K562 (cell line): ENCODE measurements around the gene DPEP3. TPM values are rescaled to one million over a fixed set of nuclear protein-coding genes. Genes with fewer than 3 reads are reported as not detected.

Experiments used
- CHD1 ChIP-seq: fragments of 200-600 bp; sonication (generic); IDR thresholded peaks from one replicate; pipeline ENCODE4 v1.6.1; 2012; ENCODE audit warnings: mild to moderate bottlenecking, moderate library complexity, low read length, inconsistent platforms
- CHD4 ChIP-seq: fragments of 200-600 bp; sonication (generic); IDR thresholded peaks from 3 replicates; pipeline ENCODE4 v1.6.1; 2012; ENCODE audit warnings: low read depth, mild to moderate bottlenecking, mixed read lengths, low read length, inconsistent platforms; ENCODE audit not compliant: insufficient read depth, insufficient replicate concordance, poor library complexity, severe bottlenecking
- ESRRA ChIP-seq: fragments of 450-650 bp; IDR thresholded peaks from 2 replicates; pipeline ENCODE4 v1.6.1; 2014; ENCODE audit warnings: low read depth, mild to moderate bottlenecking, moderate library complexity, borderline replicate concordance
- GTF2A2 ChIP-seq: IDR thresholded peaks from 2 replicates; pipeline ENCODE4 v1.6.1; 2016; ENCODE audit warnings: mild to moderate bottlenecking, missing genetic modification characterization, missing compliant biosample characterization
- MBD2 ChIP-seq: sonication (generic); IDR thresholded peaks from 2 replicates; pipeline ENCODE4 v1.6.1; 2016; ENCODE audit warnings: low read depth, borderline replicate concordance
- PTBP1 ChIP-seq: fragments of 200-400 bp; formaldehyde crosslinking; IDR thresholded peaks from 2 replicates; pipeline ENCODE4 v1.6.1; 2017; ENCODE audit warnings: low read depth, low read length
- RBFOX2 ChIP-seq: fragments of 200-400 bp; formaldehyde crosslinking; IDR thresholded peaks from 2 replicates; pipeline ENCODE4 v1.6.1; 2017; ENCODE audit warnings: low read depth, mild to moderate bottlenecking, low read length, moderate library complexity
- RCOR1 ChIP-seq, 2 experiments: IDR thresholded peaks; 2 replicates each; pipeline ENCODE4 v1.6.1; 2012; ENCODE audit warnings: low read depth in 2 of 2, low read length in 2 of 2, borderline replicate concordance in 1 of 2, improper control_type of control experiment in 1 of 2
- RNF2 ChIP-seq: sonication (generic); IDR thresholded peaks from 2 replicates; pipeline ENCODE4 v1.6.1; 2016
- SMARCC2 ChIP-seq: fragments of 450-650 bp; IDR thresholded peaks from 2 replicates; pipeline ENCODE4 v1.6.1; 2017; ENCODE audit warnings: antibody characterized with exemption, moderate library complexity, mild to moderate bottlenecking, low read depth
- TEAD4 ChIP-seq, 2 experiments: sonication (generic) in 1 of 2; formaldehyde crosslinking in 1 of 2; IDR thresholded peaks; 2 replicates each; pipeline versions ENCODE4 v1.6.1 to v1.8.0; 2012 to 2022; ENCODE audit warnings: borderline replicate concordance in 1 of 2, inconsistent platforms in 1 of 2, low read length in 1 of 2, mild to moderate bottlenecking in 1 of 2, missing genetic modification reagents in 1 of 2
- TRIM24 ChIP-seq, 2 experiments: fragments of 450-650 bp; IDR thresholded peaks; 2 replicates each; pipeline ENCODE4 v1.6.1; 2016
- ZNF12 ChIP-seq: sonication (generic); formaldehyde crosslinking; IDR thresholded peaks from 2 replicates; pipeline ENCODE4 v1.4.0; 2020; ENCODE audit warnings: mild to moderate bottlenecking, missing genetic modification reagents
- polyA plus RNA-seq, 8 experiments: library from polyadenylated mRNA; depleted of rRNA in 4 of 8; stranded (reverse) in 5 of 8; unstranded in 3 of 8; fragments of >200 nt; fragmentation: Nextera tagmentation in 2 of 8; fragmentation: Illumina TruSeq in 1 of 8; extraction: Ambion mirVana in 2 of 8; extraction: Trizol in 1 of 8; gene quantifications; 2 replicates each; pipeline versions ENCODE4 v1.2.1 to v1.2.3, GENCODE V29; 2011 to 2014; ENCODE audit warnings: inconsistent platforms in 1 of 8, missing spikeins in 1 of 8
- total RNA-seq, 7 experiments: library from RNA; depleted of rRNA in 6 of 7; stranded (reverse); fragments of >200 nt in 6 of 7; fragmentation: Illumina TruSeq in 2 of 7; extraction: Trizol in 2 of 7; gene quantifications; 2 replicates each; pipeline versions ENCODE4 v1.2.1 to v1.2.3, GENCODE V29; 2011 to 2021; ENCODE audit warnings: low replicate concordance in 1 of 7
- TF ChIP-seq, protein P1 (sequence below), 2 experiments: fragments of 150-350 bp in 1 of 2; IDR thresholded peaks; 2 replicates each; pipeline ENCODE4 v1.6.1; 2012 to 2016; ENCODE audit warnings: low read depth in 2 of 2, low read length in 2 of 2, mild to moderate bottlenecking in 1 of 2, moderate library complexity in 1 of 2
- TF ChIP-seq, protein P2 (sequence below): fragments of 450-650 bp; formaldehyde crosslinking; IDR thresholded peaks from 2 replicates; pipeline ENCODE4 v1.4.0; 2020; ENCODE audit warnings: mild to moderate bottlenecking, moderate library complexity
- TF ChIP-seq, protein P3 (sequence below): fragments of 250-450 bp; sonication (Bioruptor Pico); IDR thresholded peaks from 2 replicates; pipeline ENCODE4 v1.8.0; 2021; ENCODE audit warnings: borderline replicate concordance, mild to moderate bottlenecking, moderate library complexity; ENCODE audit not compliant: poor library complexity, severe bottlenecking
- TF ChIP-seq, protein P4 (sequence below): sonication (generic); formaldehyde crosslinking; IDR thresholded peaks from 2 replicates; pipeline ENCODE4 v1.8.0; 2022; ENCODE audit warnings: mild to moderate bottlenecking, missing genetic modification reagents

DPEP3 gene
- total and polyA plus RNA-seq, 9 of the 15 experiments (the other 6 are each of a cell fraction or from before 2014, with no cell fraction given) = not detected

GRCh38 chr16:67968400-67969253 lies 11.7 kb downstream of the DPEP3 start, which contains the start of gene SLC12A4 (continued):
- TF ChIP-seq, protein P1, sequence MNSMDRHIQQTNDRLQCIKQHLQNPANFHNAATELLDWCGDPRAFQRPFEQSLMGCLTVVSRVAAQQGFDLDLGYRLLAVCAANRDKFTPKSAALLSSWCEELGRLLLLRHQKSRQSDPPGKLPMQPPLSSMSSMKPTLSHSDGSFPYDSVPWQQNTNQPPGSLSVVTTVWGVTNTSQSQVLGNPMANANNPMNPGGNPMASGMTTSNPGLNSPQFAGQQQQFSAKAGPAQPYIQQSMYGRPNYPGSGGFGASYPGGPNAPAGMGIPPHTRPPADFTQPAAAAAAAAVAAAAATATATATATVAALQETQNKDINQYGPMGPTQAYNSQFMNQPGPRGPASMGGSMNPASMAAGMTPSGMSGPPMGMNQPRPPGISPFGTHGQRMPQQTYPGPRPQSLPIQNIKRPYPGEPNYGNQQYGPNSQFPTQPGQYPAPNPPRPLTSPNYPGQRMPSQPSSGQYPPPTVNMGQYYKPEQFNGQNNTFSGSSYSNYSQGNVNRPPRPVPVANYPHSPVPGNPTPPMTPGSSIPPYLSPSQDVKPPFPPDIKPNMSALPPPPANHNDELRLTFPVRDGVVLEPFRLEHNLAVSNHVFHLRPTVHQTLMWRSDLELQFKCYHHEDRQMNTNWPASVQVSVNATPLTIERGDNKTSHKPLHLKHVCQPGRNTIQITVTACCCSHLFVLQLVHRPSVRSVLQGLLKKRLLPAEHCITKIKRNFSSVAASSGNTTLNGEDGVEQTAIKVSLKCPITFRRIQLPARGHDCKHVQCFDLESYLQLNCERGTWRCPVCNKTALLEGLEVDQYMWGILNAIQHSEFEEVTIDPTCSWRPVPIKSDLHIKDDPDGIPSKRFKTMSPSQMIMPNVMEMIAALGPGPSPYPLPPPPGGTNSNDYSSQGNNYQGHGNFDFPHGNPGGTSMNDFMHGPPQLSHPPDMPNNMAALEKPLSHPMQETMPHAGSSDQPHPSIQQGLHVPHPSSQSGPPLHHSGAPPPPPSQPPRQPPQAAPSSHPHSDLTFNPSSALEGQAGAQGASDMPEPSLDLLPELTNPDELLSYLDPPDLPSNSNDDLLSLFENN (IDR thresholded peaks at IDR 0.05; ENCODE audit: low read depth in 2 of 2, low read length in 2 of 2) = 0 out of 4 replicates have a peak, but pooled peaks of 1 of the 2 experiments have one; percentile 5
- TF ChIP-seq, protein P2, sequence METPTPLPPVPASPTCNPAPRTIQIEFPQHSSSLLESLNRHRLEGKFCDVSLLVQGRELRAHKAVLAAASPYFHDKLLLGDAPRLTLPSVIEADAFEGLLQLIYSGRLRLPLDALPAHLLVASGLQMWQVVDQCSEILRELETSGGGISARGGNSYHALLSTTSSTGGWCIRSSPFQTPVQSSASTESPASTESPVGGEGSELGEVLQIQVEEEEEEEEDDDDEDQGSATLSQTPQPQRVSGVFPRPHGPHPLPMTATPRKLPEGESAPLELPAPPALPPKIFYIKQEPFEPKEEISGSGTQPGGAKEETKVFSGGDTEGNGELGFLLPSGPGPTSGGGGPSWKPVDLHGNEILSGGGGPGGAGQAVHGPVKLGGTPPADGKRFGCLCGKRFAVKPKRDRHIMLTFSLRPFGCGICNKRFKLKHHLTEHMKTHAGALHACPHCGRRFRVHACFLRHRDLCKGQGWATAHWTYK (CRISPR knock-in tag) = 0 out of 2 replicates have a peak, but pooled peaks have one; percentile 8
- no peak for TF ChIP-seq RNF2
- peak; percentile 49; the same call in 1 of the 2 replicates for TF ChIP-seq TEAD4 (IDR thresholded peaks at IDR 0.05; ENCODE audit: low read length)
- TF ChIP-seq TEAD4 (CRISPR knock-in tag; IDR thresholded peaks at IDR 0.05; ENCODE audit: borderline replicate concordance) = no peak
- TF ChIP-seq TRIM24 (IDR thresholded peaks at IDR 0.05) = no peak
- TF ChIP-seq SMARCC2 = no peak
- TF ChIP-seq, protein P3, sequence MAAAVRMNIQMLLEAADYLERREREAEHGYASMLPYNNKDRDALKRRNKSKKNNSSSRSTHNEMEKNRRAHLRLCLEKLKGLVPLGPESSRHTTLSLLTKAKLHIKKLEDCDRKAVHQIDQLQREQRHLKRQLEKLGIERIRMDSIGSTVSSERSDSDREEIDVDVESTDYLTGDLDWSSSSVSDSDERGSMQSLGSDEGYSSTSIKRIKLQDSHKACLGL = no peak
- TF ChIP-seq ZNF12 = peak; percentile 64; the same call in 1 of the 2 replicates
- TF ChIP-seq ESRRA = peak; percentile 71; the same call in 1 of the 2 replicates
- TF ChIP-seq, protein P4, sequence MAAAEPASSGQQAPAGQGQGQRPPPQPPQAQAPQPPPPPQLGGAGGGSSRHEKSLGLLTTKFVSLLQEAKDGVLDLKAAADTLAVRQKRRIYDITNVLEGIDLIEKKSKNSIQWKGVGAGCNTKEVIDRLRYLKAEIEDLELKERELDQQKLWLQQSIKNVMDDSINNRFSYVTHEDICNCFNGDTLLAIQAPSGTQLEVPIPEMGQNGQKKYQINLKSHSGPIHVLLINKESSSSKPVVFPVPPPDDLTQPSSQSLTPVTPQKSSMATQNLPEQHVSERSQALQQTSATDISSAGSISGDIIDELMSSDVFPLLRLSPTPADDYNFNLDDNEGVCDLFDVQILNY (CRISPR knock-in tag) = peak; percentile 49; the same call in 1 of the 2 replicates
- TF ChIP-seq CHD1 = peak; percentile 90
- TF ChIP-seq RBFOX2 = peak; percentile 78
- TF ChIP-seq MBD2 = 0 out of 2 replicates have a peak, but pooled peaks have one; percentile 14
- peak; percentile 97 for TF ChIP-seq PTBP1
- TF ChIP-seq GTF2A2 (tag) = 0 out of 2 replicates have a peak, but pooled peaks have one; percentile 31
- TF ChIP-seq RCOR1 (IDR thresholded peaks at IDR 0.05; ENCODE audit: borderline replicate concordance in 1 of 2, low read depth in 2 of 2, low read length in 2 of 2) = peak; percentile 44 to 84; a peak in 3 of 4 replicates
- TF ChIP-seq CHD4 = peak; percentile 83
